ENCODE measurements around the gene FRZB.

FRZB gene

DNA sequence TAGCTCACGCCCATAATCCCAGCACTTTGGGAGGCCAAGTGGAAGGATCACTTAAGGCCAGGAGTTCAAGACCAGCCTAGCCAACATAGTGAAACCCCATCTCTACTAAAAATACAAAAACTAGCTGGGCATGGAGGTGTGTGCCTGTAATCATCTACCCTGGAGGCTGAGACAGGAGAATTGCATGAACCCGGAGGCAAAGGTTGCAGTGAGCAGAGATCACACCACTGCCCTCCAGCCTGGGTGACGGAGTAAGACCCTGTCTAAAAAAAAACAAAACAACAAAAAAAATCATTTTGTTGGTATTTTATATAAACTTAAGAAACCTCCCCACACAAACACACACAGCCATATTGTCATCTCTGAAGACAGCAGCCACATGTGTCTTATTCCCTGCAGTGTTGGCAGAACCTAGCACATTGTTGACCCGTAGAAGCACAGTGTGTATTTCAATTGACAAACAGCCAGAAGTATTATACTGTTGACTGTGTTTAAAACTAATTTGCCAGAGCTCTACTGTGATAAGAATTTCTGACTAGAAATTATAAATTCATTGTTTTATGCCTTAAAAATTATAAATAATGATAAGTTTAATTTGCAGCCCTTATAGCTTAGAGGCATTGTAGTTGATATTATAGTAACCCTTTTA, 82.3 kb downstream of the FRZB start:
- no peak for DNase-seq

Data from fibroblast of skin of scalp (primary cell).